Inferior parietal cortex (tissue), 1 donor: Measurements from ENCODE around the gene TMEM126B.
"Not testable (repeated sequence)": the region's sequence is repeated elsewhere in the genome, so short reads cannot be mapped to it uniquely, and the experiment has no call there.

ENCODE experiments used
- DNase-seq: peaks from one replicate; pipeline ENCODE4 v3.0.0-alpha.2; 2016; ENCODE audit errors: extremely low spot score

Gene TMEM126B

GRCh38 chr11:85627998-85628770 is at the start of gene TMEM126B:
TMEM126B (plus strand) TSS chr11:85628593; CDS start chr11:85628608, 15 bp downstream.
- peak; percentile 98 for DNase-seq

- no peak for DNase-seq
Observed at GRCh38 chr11:85582111-85582510, 46.3 kb upstream of the TMEM126B start.

- no peak for DNase-seq
Observed at GRCh38 chr11:85589373-85589772, 39.0 kb upstream of the TMEM126B start.

- peak; percentile 66 for DNase-seq
Observed at GRCh38 chr11:85590848-85591483, 37.4 kb upstream of the TMEM126B start.

- peak; percentile 63 for DNase-seq
Observed at GRCh38 chr11:85595285-85595884, 33.0 kb upstream of the TMEM126B start.

- DNase-seq: no peak
Observed at GRCh38 chr11:85596886-85597285, 31.5 kb upstream of the TMEM126B start.

GRCh38 chr11:85599083-85599482 is 29.3 kb upstream of the TMEM126B start:
- no peak for DNase-seq

- DNase-seq: no peak
Observed at GRCh38 chr11:85602526-85603213, 25.7 kb upstream of the TMEM126B start.

- no peak for DNase-seq
Observed at GRCh38 chr11:85603220-85603619, 25.2 kb upstream of the TMEM126B start.

GRCh38 chr11:85606237-85606636 is 22.2 kb upstream of the TMEM126B start:
- not testable (repeated sequence) for DNase-seq

- not testable (repeated sequence) for DNase-seq
Observed at GRCh38 chr11:85608621-85609020, 19.8 kb upstream of the TMEM126B start.

- DNase-seq: not testable (repeated sequence)
Observed at GRCh38 chr11:85609286-85609685, 19.1 kb upstream of the TMEM126B start.

GRCh38 chr11:85611643-85612042 is 16.8 kb upstream of the TMEM126B start:
- DNase-seq: not testable (repeated sequence)

- no peak for DNase-seq
Observed at GRCh38 chr11:85619499-85619898, 8.9 kb upstream of the TMEM126B start.

- no peak for DNase-seq
Observed at GRCh38 chr11:85620256-85620655, 8.1 kb upstream of the TMEM126B start.

GRCh38 chr11:85626496-85626895 is 1.9 kb upstream of the TMEM126B start:
- no peak for DNase-seq

GRCh38 chr11:85627332-85627997 is 928 bp upstream of the TMEM126B start, which contains the start of gene DLG2:
DLG2 (minus strand) TSS chr11:85627344.
- peak; percentile 77 for DNase-seq

GRCh38 chr11:85628771-85629341 is 463 bp downstream of the TMEM126B start:
- DNase-seq: no peak

GRCh38 chr11:85634747-85635146 is 6.4 kb downstream of the TMEM126B start:
- no peak for DNase-seq

- DNase-seq: no peak
Observed at GRCh38 chr11:85643191-85643614, 14.8 kb downstream of the TMEM126B start.

- DNase-seq: no peak
Observed at GRCh38 chr11:85647078-85647477, 18.7 kb downstream of the TMEM126B start.
